Activated gamma-delta T cell treated with anti-CD3 and anti-CD28 coated beads, Interleukin-2, amount 50 U/mL, for 16 hours (primary cell): Measurements from ENCODE around the gene ADAMTS2.

Experiments
- DNase-seq: peaks from one replicate; pipeline ENCODE4 v3.0.0-alpha.2; 2020; ENCODE audit warnings: low read depth

The ADAMTS2 gene

DNA sequence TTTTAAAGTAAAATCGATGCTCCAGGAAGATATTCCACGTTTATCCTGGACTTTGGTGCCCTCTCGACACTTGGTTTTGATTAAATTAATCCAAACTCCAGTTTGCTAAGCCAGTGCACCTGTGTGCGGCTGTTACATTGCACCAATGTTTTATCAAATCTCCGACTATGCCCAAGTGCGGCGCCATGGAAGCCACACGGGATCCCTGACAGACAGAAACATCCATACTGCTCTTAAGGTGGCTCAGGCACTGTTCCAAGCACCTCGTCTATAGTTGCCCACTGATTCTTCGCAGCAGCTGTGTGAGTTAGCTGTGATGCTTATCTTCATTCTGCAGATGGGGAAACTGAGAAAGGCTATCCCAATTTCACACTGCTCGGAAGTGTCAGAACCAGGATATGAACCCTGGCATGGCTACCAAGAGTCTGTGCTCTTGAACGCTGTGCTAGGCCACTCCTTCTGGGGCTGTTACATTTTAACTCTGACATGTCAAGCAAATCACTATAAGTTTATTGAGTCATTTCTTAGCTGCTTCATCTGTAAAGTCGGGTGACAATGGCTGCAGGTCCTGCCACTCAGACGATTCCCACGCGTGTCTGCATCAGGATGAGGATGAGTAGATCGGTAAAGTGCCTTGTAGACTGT lies 113.0 kb downstream of the ADAMTS2 start:
- DNase-seq: no peak

DNA sequence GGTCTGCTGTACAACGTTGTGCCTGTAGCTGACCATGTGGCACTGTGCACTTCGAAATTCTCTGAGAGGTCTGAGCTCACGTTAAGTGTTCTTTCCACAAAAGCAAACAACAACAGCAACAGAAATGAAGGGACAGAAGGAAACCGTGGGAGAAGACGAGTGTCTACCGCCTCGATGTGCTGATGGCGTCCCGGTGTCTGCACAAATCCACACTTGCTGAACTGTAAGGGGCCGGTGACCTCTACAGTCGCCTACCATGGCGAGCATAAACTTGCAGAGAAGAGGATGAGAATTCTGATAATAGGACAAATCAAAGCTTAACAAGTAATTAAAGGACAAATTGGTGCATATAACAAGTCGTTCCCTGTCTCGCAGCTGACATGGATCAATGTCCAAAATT lies 114.0 kb downstream of the ADAMTS2 start:
- DNase-seq: no peak

DNA sequence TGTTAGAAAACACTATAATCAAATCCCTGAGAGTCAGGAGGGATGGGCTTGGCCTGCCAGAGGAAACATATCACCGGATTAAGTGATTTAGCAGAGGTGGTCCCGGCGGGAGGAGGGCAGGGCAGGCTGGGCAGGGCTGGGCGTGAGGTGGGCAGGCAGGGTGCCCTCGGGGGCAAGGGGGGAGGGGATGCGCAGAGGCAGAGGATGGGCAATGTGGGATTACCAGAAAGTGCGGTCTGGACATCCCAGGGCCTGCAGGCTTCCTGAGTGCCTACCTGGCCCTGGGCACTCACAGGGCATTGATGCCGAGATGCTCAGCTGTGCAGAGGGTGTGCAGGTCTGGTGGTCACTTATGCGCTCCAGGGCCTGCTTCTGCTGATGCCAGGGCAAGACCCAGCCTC lies 115.2 kb downstream of the ADAMTS2 start:
- no peak for DNase-seq

DNA sequence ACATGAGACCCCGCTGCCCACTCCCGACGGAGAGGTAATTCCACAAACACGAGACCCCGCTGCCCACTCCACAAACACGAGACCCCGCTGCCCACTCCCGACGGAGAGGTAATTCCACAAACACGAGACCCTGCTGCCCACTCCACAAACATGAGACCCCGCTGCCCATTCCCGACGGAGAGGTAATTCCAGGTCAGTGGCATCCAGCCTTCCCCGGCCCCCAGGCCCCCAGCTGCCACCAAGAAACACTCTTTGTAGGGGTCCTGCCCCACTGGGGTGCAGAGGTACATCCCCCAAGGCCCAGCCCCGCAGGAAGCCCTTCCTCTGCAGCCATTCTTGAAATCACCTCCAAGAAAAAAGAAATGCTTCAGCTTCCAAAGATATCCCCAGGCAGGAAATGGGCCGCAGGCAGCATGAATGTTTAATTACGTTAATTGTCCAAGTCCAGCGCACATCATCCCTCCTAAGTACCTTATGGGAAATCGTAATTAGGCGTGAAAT lies 115.9 kb downstream of the ADAMTS2 start:
- DNase-seq: no peak

DNA sequence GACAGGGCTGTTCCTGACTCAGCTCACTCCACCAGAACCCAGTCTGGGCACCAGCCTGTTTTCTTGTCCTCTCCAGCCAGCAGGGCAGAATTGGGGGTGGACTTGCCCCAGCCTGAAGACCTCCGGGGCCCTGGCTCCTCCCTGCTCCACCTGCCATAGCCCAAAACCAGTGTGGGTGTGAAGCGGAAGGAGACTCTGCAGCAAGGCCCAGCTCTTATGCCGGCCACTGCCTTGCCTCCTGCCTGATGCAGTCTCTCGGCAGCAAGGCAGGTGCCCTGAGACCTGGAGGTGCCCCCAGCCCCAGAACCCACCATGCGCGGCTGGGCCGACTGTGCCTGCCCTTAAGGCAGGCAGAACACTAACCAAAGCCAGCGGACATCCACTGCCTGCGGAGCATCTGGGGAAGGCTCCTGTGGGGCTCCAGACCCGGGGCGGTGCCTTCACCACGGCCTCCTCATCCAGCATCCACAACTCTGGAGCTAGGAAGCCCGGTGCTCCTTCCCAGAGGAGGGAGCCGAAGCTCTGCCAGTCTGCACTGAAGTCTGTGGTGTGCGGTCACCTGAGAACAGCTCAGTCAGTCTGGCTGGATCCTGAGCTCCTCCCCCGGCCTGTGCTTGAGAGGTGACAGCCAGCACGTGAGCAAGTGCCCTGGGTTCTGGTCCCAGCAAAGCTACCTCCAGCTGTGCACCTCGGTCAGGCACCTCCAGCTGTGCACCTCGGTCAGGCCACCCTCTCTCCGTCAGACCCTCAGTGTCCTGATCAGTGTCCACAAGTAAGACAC lies 116.7 kb downstream of the ADAMTS2 start:
- DNase-seq: no peak

DNA sequence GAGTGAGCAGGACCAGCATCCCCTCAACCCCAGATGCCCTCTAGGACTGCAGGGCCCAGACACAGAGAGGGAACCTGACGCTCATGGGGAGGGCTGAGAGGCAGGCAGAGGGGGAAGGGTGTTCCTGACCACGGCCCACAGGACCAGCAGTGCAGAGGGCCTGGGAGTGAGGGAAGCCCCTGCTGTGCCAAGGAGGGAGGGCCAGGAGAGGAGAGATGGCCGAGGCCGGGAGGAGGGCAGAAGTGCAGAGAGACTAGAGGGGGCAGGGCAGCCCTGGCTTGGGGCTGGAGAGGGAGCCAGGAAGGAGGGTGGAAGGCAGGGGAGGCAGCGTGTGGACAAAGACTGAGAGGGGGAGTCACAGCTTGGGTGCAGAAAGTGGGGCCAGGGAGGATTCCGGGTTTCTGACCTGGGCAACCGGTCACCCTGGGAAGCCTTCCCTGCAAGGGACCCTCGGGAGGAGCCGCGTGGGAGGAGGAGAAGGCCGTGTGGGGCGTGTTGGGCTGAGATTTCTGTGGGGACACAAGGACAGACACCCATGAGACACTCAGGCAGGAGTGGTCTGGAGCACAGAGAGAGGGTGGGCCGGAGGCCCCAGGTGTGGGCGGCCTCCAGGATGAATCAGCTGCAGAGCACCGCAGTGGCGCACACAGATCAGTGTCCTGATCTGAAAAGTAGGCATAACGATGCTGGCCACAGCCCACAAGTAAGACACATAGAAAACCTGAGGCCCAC lies 117.5 kb downstream of the ADAMTS2 start:
- DNase-seq: no peak

DNA sequence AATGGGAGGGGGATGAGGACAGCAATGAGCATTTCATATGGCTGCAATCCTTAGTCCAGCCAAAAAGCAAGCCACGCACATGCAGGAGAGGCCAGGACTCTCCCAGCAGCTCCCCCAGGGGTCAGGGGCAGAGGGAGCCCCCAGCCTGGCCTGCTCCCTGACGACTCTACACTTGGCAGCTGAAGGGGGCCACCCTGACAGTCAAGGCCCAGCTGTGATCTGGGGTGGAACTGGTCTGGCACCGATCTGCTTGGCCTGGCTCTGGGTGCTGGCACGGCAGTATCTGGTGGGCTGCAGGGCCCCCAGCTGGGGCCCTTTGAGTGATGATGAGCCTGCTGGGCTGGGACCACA lies 118.1 kb downstream of the ADAMTS2 start:
- DNase-seq: no peak

DNA sequence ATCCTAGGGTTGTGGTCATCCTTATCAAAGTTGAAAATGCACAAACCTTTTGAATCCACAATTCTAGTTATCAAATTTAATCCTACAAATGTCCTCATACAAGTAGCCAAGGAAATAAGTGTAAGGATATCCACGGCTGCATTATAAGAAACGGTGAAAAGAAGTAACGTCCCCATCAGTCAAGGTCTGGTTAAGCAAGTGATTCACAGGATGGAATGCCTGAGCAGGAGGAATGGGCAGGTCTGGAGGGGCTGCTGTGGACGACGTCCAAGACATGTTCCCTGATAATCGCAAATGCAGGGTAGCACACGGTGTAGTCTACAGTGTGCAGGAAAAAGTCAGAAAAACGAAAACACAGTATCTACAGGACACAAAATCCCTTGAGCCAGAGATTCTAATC lies 118.6 kb downstream of the ADAMTS2 start:
- no peak for DNase-seq

GRCh38 chr5:179225387-179225786 lies 119.9 kb downstream of the ADAMTS2 start:
- no peak for DNase-seq

DNA sequence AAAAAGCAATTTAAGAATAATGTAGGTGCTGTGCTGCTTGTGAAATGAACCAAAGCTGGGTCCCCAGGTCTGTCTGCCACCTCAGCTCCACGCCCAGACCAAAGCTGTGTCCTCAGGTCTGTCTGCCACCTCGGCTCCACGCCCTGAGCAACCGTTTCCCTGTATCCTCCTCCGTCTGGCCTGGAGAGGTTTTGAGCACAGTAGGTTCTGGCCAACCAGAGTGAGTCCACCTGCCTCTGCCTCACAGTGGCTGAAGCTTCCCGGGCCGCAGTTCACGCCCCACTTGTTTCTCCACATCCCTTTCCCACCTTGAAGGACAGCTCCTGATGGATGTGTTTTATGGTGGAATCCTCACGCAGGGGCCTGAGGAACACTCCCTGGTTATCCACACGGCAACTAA lies 120.5 kb downstream of the ADAMTS2 start:
- no peak for DNase-seq

- DNase-seq: no peak
Measured at GRCh38 chr5:179223961-179224360, 121.3 kb downstream of the ADAMTS2 start.

GRCh38 chr5:179223528-179223927 lies 121.7 kb downstream of the ADAMTS2 start:
- no peak for DNase-seq

DNA sequence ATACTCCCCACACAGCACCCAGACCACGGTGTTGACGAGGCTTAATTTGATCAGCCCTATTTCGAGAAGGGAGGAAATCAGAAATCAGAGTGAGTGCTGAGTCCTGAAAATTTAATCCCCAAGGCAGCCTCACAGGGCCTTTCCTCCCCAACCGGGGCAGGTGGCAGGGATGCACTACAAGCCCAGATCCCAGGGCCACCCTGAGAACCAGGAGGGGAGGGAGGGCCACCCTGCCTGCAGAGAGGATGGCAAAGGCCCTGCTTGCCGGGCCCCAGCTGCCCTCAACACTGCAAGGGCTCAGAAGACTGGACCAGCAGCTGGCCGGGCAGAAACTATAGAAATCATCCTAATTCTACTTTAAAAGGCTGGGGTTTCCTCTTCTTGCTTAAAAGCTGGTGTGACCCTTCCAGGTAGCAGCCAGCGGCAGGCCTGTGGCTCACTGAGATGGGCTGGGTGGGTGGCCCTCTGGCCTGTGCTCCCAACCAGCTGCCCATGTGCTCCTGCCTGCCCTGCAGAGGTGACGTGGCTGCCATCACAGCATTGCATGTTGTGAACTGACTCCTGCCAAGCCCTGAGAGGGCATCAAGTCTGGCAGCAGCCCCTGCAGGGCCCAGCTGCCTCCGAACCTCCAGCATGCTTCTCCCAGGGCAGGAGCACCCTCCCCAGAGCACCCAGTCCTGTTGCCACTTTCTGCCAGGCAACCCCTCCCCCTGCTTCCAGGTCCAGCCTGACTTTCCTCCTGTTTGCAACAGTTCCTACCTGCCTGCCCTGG lies 122.8 kb downstream of the ADAMTS2 start:
- DNase-seq: no peak

GRCh38 chr5:179221877-179222220 lies 123.4 kb downstream of the ADAMTS2 start:
- DNase-seq: no peak

DNA sequence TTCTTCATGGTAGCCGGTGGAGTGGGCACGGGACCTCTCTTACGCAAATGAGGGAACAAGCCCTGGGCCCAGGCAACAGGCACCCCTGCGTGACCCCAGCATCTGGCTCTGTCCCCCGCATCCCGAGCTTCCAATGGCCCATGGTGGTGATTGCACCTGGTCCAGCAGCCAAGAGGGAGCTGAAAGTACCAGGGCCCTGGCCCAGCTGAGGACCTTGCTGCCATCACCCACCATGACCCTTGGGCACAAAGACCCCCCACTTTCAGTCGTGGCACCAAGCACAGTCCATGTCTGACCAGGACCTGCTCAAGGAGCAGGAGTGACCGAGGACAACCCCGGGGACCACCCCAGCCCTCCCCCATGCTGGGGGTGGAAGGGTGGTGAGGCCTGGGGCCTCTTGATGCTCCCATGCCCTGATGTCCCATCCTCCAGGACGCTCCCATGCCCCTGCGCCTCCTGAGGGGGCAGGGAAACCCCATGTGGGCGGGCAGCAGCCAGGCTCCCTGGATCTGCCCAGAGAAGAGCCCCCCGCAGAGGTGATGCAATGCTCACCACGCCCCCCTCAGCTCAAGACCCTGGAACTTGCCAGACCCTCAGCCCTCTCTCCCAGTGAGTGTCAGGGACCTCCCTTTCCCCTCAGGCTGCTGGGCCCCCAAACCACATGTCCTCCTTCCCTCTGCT lies 123.9 kb downstream of the ADAMTS2 start:
- DNase-seq: no peak

- no peak for DNase-seq
Measured at GRCh38 chr5:179220716-179221115, 124.5 kb downstream of the ADAMTS2 start.

GRCh38 chr5:179219661-179220620 lies 125.3 kb downstream of the ADAMTS2 start:
- no peak for DNase-seq

- DNase-seq: no peak
Measured at GRCh38 chr5:179218943-179219330, 126.3 kb downstream of the ADAMTS2 start.

DNA sequence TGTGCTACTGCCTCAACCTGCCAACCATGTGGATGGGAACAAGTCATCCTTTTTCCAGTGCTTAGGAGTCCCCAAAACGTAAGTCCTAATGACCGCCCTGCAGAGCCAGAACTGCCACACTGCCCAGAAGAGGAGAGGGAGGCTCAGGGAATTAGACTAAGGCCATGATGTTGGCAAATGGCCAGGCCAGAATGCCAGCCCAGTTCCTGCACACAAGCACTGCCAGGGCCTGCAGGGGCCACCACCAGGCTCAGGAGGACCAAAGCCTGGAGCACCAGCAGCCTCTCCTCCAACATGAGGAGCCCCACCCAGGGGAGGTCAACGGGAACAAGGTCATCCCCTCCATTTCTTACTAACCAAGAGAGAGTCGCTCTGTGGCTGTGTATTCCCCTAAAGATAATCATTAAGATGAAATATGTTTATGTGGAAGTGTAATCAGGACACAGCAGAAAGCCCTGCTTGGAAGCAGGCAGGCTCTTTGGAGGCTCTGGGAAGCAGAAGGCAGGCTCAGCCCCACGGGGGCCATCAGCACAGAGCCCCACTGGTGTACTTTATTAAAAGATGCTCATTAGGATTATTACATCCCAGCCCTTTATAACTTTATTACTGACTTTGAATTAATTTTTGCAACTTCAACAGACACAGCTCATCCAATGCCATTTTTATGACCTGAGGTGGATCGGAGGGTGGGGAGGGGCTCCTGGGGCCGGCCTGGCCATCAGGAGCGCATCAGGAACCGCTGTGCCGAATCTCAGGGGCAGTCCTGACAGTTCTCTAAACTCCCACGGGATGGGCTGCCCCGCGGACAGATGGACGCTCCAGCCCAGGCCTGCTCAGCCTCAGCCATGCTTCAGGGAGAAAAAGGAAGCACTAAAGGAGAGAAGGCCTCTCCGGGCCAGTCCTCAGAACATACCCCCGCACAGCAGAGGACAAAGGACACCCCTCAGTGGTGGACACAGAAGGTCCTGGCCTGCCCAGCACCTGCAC lies 127.0 kb downstream of the ADAMTS2 start:
- no peak for DNase-seq
